ENCODE data around the gene NXNL1. TPM values are rescaled to one million over a fixed set of nuclear protein-coding genes. Genes with fewer than 3 reads are reported as not detected.

The NXNL1 gene
- total RNA-seq, 2 experiments from 2014 or later = not detected

DNA sequence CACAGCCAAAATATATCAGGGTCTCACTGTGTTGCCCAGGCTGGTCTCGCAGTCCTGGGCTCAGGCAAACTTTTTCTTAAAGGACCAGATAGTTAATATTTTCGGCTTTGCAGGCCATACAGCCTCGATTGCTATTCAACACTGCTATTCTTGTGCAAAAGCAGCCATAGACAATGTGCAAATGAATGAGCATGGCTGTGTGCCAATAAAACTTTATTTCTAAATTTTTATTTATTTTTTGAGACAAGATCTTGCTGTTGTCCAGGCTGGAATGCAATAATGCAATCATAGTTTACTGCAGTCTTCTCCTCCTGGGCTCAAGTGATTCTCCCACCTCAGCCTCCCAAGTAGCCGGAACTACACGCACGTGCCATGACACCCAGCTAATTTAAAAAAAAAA lies 42.5 kb upstream of the NXNL1 start:
- BruUV-seq (replicated peaks) = no TSS peak
- H3K9me2 ChIP-seq (ENCODE audit: insufficient read depth, low read length) = no peaks in the 10 kb centered on the region
- H3K4me2 ChIP-seq (ENCODE audit: low read length) = no peak overlapping the region
- ChIA-PET POLR2A (interaction anchor here (0.6 kb wide), 2 partner anchors 24 to 106 kb away, joined by 3 to 4 read pairs; a partner anchor contains a TSS), CTCF (ENCODE audit: unreplicated experiment) (no interaction called here)
- H4K20me1 ChIP-seq (ENCODE audit: insufficient read depth, low read length) = no peaks in the 10 kb centered on the region
- DNase-seq (ENCODE audit: low spot score) = no peak
- H3K27ac ChIP-seq (ENCODE audit: low read depth, low read length, poor library complexity, severe bottlenecking) = no peak overlapping the region
- no peak overlapping the region for H3K4me3 ChIP-seq (ENCODE audit: low read depth, low read length, poor library complexity, severe bottlenecking)
- intact Hi-C loops (cut with micrococcal nuclease; ENCODE audit: unreplicated experiment) = no loop called here
- H2AFZ ChIP-seq (ENCODE audit: low read length) = no peak overlapping the region
- TF ChIP-seq, protein P1, sequence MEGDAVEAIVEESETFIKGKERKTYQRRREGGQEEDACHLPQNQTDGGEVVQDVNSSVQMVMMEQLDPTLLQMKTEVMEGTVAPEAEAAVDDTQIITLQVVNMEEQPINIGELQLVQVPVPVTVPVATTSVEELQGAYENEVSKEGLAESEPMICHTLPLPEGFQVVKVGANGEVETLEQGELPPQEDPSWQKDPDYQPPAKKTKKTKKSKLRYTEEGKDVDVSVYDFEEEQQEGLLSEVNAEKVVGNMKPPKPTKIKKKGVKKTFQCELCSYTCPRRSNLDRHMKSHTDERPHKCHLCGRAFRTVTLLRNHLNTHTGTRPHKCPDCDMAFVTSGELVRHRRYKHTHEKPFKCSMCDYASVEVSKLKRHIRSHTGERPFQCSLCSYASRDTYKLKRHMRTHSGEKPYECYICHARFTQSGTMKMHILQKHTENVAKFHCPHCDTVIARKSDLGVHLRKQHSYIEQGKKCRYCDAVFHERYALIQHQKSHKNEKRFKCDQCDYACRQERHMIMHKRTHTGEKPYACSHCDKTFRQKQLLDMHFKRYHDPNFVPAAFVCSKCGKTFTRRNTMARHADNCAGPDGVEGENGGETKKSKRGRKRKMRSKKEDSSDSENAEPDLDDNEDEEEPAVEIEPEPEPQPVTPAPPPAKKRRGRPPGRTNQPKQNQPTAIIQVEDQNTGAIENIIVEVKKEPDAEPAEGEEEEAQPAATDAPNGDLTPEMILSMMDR (conservative IDR thresholded peaks at IDR 0.05; ENCODE audit: low read length) = no peak
- no peak for TF ChIP-seq EZH2phosphoT487 (IDR thresholded peaks at IDR 0.05; ENCODE audit: borderline replicate concordance, low read depth, low read length)
- no peaks in the 10 kb centered on the region for H3K79me2 ChIP-seq (ENCODE audit: insufficient read depth, low read depth, low read length)
- peaks cover 14% of the 10 kb centered on the region for H3K4me1 ChIP-seq (ENCODE audit: insufficient read depth, low read length, poor library complexity, severe bottlenecking)
- H3K36me3 ChIP-seq (ENCODE audit: insufficient read depth, low read length) = 0 out of 2 replicates have a peak, but pooled peaks cover 9% of the 10 kb centered on the region
- H3K9me3 ChIP-seq (ENCODE audit: low read length) = no peaks in the 10 kb centered on the region

- intact Hi-C loops (cut with micrococcal nuclease; ENCODE audit: unreplicated experiment) = no loop called here
- H3K27ac ChIP-seq (ENCODE audit: low read depth, low read length, poor library complexity, severe bottlenecking) = no peak overlapping the region
- ChIA-PET POLR2A (interaction anchor here (0.6 kb wide), 1 partner anchor 72 kb away, joined by 3 read pairs; no protein-coding TSS in a partner anchor), CTCF (ENCODE audit: unreplicated experiment) (no interaction called here)
- H3K36me3 ChIP-seq (ENCODE audit: insufficient read depth, low read length) = 0 out of 2 replicates have a peak, but pooled peaks cover 4% of the 10 kb centered on the region
- H2AFZ ChIP-seq (ENCODE audit: low read length) = no peak overlapping the region
- no TSS peak for BruUV-seq (replicated peaks)
- no peaks in the 10 kb centered on the region for H3K9me3 ChIP-seq (ENCODE audit: low read length)
- H3K9me2 ChIP-seq (ENCODE audit: insufficient read depth, low read length) = no peaks in the 10 kb centered on the region
- peaks cover 32% of the 10 kb centered on the region for H3K4me1 ChIP-seq (ENCODE audit: insufficient read depth, low read length, poor library complexity, severe bottlenecking)
- H3K4me3 ChIP-seq (ENCODE audit: low read depth, low read length, poor library complexity, severe bottlenecking) = no peak overlapping the region
- no peak for DNase-seq (ENCODE audit: low spot score)
- no peak overlapping the region for H3K4me2 ChIP-seq (ENCODE audit: low read length)
- H3K79me2 ChIP-seq (ENCODE audit: insufficient read depth, low read depth, low read length) = no peaks in the 10 kb centered on the region
- TF ChIP-seq EZH2phosphoT487 (IDR thresholded peaks at IDR 0.05; ENCODE audit: borderline replicate concordance, low read depth, low read length) = no peak
- TF ChIP-seq, protein P1 (conservative IDR thresholded peaks at IDR 0.05; ENCODE audit: low read length) = no peak
- no peaks in the 10 kb centered on the region for H4K20me1 ChIP-seq (ENCODE audit: insufficient read depth, low read length)
Observed at GRCh38 chr19:17500447-17501198, 39.9 kb upstream of the NXNL1 start.

Data from OCI-LY7 (cell line).